Loucy (cell line): ENCODE measurements around the gene CAPN2.

ENCODE experiments used
- H2AFZ ChIP-seq: fragments of 200-600 bp; sonication (generic); 2 replicates; pipeline ENCODE4 v1.6.0; 2016; ENCODE audit warnings: antibody characterized with exemption, mild to moderate bottlenecking, low read length, moderate library complexity
- H3F3A ChIP-seq: fragments of 200-600 bp; 2 replicates; pipeline ENCODE4 v1.6.0; 2016; ENCODE audit warnings: antibody characterized with exemption, low read depth, mild to moderate bottlenecking
- H3K27me3 ChIP-seq: fragments of 200-600 bp; sonication (generic); 2 replicates; pipeline ENCODE4 v1.6.1; 2014; ENCODE audit warnings: low read length, mild to moderate bottlenecking; ENCODE audit not compliant: insufficient read depth, poor library complexity, severe bottlenecking
- H3K36me3 ChIP-seq: fragments of 200-600 bp; sonication (generic); 2 replicates; pipeline ENCODE4 v1.6.1; 2016; ENCODE audit warnings: low read length; ENCODE audit not compliant: insufficient read depth
- H3K4me1 ChIP-seq: fragments of 200-600 bp; sonication (generic); 2 replicates; pipeline ENCODE4 v1.5.1; 2014; ENCODE audit warnings: low read length, mild to moderate bottlenecking; ENCODE audit not compliant: insufficient read depth, poor library complexity, severe bottlenecking
- H3K4me2 ChIP-seq: fragments of 200-600 bp; sonication (generic); 2 replicates; pipeline ENCODE4 v1.6.0; 2014; ENCODE audit warnings: antibody characterized with exemption, low read length, low read depth, mild to moderate bottlenecking; ENCODE audit not compliant: poor library complexity, severe bottlenecking
- H3K4me3 ChIP-seq: fragments of 200-600 bp; sonication (generic); 2 replicates; pipeline ENCODE4 v1.5.1; 2014; ENCODE audit warnings: low read length, mild to moderate bottlenecking, mixed read lengths; ENCODE audit not compliant: poor library complexity, severe bottlenecking
- H3K79me2 ChIP-seq: fragments of 200-600 bp; sonication (generic); 2 replicates; pipeline ENCODE4 v1.6.1; 2014; ENCODE audit warnings: low read length; ENCODE audit not compliant: insufficient read depth
- H3K9ac ChIP-seq: fragments of 200-600 bp; sonication (generic); 2 replicates; pipeline ENCODE4 v1.6.0; 2014; ENCODE audit warnings: mild to moderate bottlenecking, low read depth, low read length, moderate library complexity; ENCODE audit not compliant: poor library complexity, severe bottlenecking
- H3K9me2 ChIP-seq: fragments of 200-600 bp; sonication (generic); replicated peaks from 2 replicates; pipeline ENCODE4 v1.6.1; 2016; ENCODE audit warnings: low read depth, low read length, mixed read lengths
- H3K9me3 ChIP-seq: fragments of 200-600 bp; sonication (generic); 2 replicates; pipeline ENCODE4 v1.6.1; 2014; ENCODE audit warnings: mild to moderate bottlenecking, antibody characterized with exemption, low read length, low read depth; ENCODE audit not compliant: insufficient read depth
- H4K20me1 ChIP-seq: fragments of 200-600 bp; sonication (generic); 2 replicates; pipeline ENCODE4 v1.6.0; 2014; ENCODE audit warnings: antibody characterized with exemption, low read length, mild to moderate bottlenecking; ENCODE audit not compliant: insufficient read depth, poor library complexity, severe bottlenecking
- EZH2phosphoT487 ChIP-seq: fragments of 200-600 bp; IDR thresholded peaks from 2 replicates; pipeline ENCODE4 v1.6.1; 2018; ENCODE audit warnings: antibody characterized with exemption, mild to moderate bottlenecking, moderate library complexity, borderline replicate concordance
- TF ChIP-seq, protein P1 (sequence below): fragments of 200-600 bp; sonication (generic); conservative IDR thresholded peaks from 2 replicates; pipeline ENCODE4 v1.5.1; 2014; ENCODE audit warnings: mild to moderate bottlenecking, antibody characterized with exemption, low read length

CAPN2 gene

DNA sequence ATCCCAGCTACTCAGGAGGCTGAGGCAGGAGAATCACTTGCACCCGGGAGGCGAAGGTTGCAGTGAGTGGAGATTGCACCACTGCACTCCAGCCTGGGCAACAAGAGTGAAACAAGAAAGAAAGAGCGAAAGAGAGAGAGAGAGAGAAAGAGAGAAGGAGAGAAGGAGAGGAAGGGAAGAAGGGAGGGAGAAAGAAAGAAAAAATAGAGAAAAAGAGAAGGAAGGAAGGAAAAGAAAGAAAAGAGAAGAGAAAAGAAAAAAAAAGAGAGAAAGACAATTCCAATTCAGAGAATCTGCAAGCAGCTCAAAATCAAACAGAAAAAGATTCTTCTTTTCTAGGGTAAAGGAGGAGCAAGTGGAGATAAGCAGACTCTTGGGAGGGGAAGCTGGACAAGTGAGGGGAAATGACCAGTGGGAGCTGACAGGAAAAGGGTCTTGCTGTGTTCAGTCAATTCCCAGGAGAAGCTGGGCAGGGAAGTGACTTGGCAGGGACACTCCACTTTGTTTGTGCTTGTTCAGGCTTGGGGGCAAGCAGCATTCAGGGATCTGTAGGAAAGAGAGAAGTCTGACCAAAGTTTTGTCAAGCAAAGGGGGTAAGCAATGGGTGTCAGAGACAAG lies 3.6 kb upstream of the CAPN2 start:
- H3K79me2 ChIP-seq, result no peaks in the 10 kb centered on the region
- no peaks in the 10 kb centered on the region for H3F3A ChIP-seq
- H3K4me2 ChIP-seq, result no peak overlapping the region
- no peaks in the 10 kb centered on the region for H3K9me2 ChIP-seq
- H3K27me3 ChIP-seq, result no peaks in the 10 kb centered on the region
- H2AFZ ChIP-seq, result no peak overlapping the region
- no peaks in the 10 kb centered on the region for H3K36me3 ChIP-seq
- H3K4me1 ChIP-seq, result peaks cover 5% of the 10 kb centered on the region
- TF ChIP-seq, protein P1, sequence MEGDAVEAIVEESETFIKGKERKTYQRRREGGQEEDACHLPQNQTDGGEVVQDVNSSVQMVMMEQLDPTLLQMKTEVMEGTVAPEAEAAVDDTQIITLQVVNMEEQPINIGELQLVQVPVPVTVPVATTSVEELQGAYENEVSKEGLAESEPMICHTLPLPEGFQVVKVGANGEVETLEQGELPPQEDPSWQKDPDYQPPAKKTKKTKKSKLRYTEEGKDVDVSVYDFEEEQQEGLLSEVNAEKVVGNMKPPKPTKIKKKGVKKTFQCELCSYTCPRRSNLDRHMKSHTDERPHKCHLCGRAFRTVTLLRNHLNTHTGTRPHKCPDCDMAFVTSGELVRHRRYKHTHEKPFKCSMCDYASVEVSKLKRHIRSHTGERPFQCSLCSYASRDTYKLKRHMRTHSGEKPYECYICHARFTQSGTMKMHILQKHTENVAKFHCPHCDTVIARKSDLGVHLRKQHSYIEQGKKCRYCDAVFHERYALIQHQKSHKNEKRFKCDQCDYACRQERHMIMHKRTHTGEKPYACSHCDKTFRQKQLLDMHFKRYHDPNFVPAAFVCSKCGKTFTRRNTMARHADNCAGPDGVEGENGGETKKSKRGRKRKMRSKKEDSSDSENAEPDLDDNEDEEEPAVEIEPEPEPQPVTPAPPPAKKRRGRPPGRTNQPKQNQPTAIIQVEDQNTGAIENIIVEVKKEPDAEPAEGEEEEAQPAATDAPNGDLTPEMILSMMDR, result no peak
- TF ChIP-seq EZH2phosphoT487, result no peak
- H3K4me3 ChIP-seq, result no peak overlapping the region
- no peaks in the 10 kb centered on the region for H3K9me3 ChIP-seq
- no peak overlapping the region for H3K9ac ChIP-seq
- no peaks in the 10 kb centered on the region for H4K20me1 ChIP-seq

DNA sequence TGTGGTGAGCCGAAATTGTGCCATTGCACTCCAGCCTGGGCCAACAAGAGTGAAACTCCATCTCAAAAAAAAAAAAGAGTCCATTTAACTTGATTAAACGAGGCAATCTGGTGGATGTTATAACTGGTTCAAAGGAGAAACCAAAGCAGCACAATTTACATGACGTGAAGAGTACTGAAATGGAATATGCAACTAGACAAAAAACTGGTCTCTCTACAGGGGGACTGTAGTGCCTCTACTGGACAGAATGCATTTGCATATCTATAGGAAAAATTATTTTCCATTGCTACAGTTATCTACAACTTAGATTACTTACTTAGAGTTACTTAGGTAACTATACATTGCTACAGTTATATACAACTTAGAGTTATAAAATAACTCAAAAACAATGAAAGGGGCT lies 2.7 kb upstream of the CAPN2 start:
- H3F3A ChIP-seq, result no peaks in the 10 kb centered on the region
- no peak overlapping the region for H3K4me2 ChIP-seq
- H3K4me3 ChIP-seq, result no peak overlapping the region
- TF ChIP-seq, protein P1, result peak; percentile 55
- no peak for TF ChIP-seq EZH2phosphoT487
- H4K20me1 ChIP-seq, result no peaks in the 10 kb centered on the region
- no peaks in the 10 kb centered on the region for H3K79me2 ChIP-seq
- H3K9ac ChIP-seq, result no peak overlapping the region
- no peaks in the 10 kb centered on the region for H3K9me3 ChIP-seq
- no peak overlapping the region for H2AFZ ChIP-seq
- H3K4me1 ChIP-seq, result peaks cover 6% of the 10 kb centered on the region
- no peaks in the 10 kb centered on the region for H3K36me3 ChIP-seq
- H3K27me3 ChIP-seq, result no peaks in the 10 kb centered on the region
- no peaks in the 10 kb centered on the region for H3K9me2 ChIP-seq

GRCh38 chr1:223710179-223711133 lies 1.9 kb upstream of the CAPN2 start:
- Histone ChIP-seq H3K9me3 (no peaks in the 10 kb centered on the region), H3K4me3 (no peak overlapping the region), H3K9me2 (no peaks in the 10 kb centered on the region), H3K27me3 (no peaks in the 10 kb centered on the region), H3K4me1 (peaks cover 14% of the 10 kb centered on the region), H3K4me2 (no peak overlapping the region), H4K20me1 (no peaks in the 10 kb centered on the region), H2AFZ (no peak overlapping the region), H3F3A (no peaks in the 10 kb centered on the region), H3K36me3 (no peaks in the 10 kb centered on the region), H3K9ac (no peak overlapping the region), H3K79me2 (no peaks in the 10 kb centered on the region)
- no peak for TF ChIP-seq EZH2phosphoT487
- TF ChIP-seq, protein P1, result no peak
